H1 (cell line): Measurements from ENCODE around the gene CISD2. TPM values are rescaled to one million over a fixed set of nuclear protein-coding genes. Genes with fewer than 3 reads are reported as not detected.

Experiments used
- BACH1 ChIP-seq: IDR thresholded peaks from 2 replicates; pipeline ENCODE4 v1.6.1; 2012; ENCODE audit warnings: low read length, improper control_type of control experiment
- BRCA1 ChIP-seq: IDR thresholded peaks from 2 replicates; pipeline ENCODE4 v1.6.1; 2012; ENCODE audit warnings: low read depth, low read length, improper control_type of control experiment
- CHD2 ChIP-seq: IDR thresholded peaks from 2 replicates; pipeline ENCODE4 v1.6.1; 2012; ENCODE audit warnings: low read length, improper control_type of control experiment
- CREB1 ChIP-seq: IDR thresholded peaks from 2 replicates; pipeline ENCODE4 v1.6.1; 2012; ENCODE audit warnings: inconsistent platforms
- NANOG ChIP-seq: IDR thresholded peaks from 2 replicates; pipeline ENCODE4 v1.6.1; 2011; ENCODE audit warnings: low read length, low read depth, mild to moderate bottlenecking, inconsistent platforms; ENCODE audit not compliant: insufficient read depth, poor library complexity, severe bottlenecking
- SIRT6 ChIP-seq: IDR thresholded peaks from one replicate; pipeline ENCODE4 v1.7.1; 2012; ENCODE audit warnings: low read length, inconsistent platforms
- SP1 ChIP-seq: IDR thresholded peaks from 2 replicates; pipeline ENCODE4 v1.6.1; 2011; ENCODE audit warnings: low read depth, low read length
- SUZ12 ChIP-seq: fragments of 200-600 bp; sonication (generic); IDR thresholded peaks from 2 replicates; pipeline ENCODE4 v1.6.1; 2012; ENCODE audit warnings: mild to moderate bottlenecking, inconsistent platforms, low read length, moderate library complexity, mixed read lengths
- YY1 ChIP-seq: IDR thresholded peaks from 2 replicates; pipeline ENCODE4 v1.6.1; 2011; ENCODE audit warnings: low read depth, mild to moderate bottlenecking, low read length
- polyA plus RNA-seq, 7 experiments: library from polyadenylated mRNA; depleted of rRNA in 3 of 7; stranded (reverse) in 5 of 7; unstranded in 2 of 7; fragments of >200 nt in 5 of 7; fragments of 200-250 nt in 2 of 7; gene quantifications; 1 replicate in 5 of 7; 2 replicates in 1 of 7; 4 replicates in 1 of 7; pipeline versions ENCODE4 v1.2.1 to v1.2.3, GENCODE V29; 2011 to 2013; ENCODE audit warnings: missing spikeins in 2 of 7, mixed read lengths in 2 of 7
- total RNA-seq: library from RNA; stranded (reverse); fragmentation: NEBNext Ultra II Directional; extraction: Animal tissue kit (Norgen Biotek cat#: 25700); gene quantifications from 2 replicates; pipeline ENCODE4 v1.2.1, GENCODE V29; 2021
- TF ChIP-seq, protein P1 (sequence below): IDR thresholded peaks from 2 replicates; pipeline ENCODE4 v1.6.1; 2011; ENCODE audit warnings: low read length, improper control_type of control experiment

The CISD2 gene
- total and polyA plus RNA-seq, 2 of the 8 experiments (the other 6 are each of a cell fraction or from before 2014, with no cell fraction given), result 23.7 to 48.3 TPM

DNA sequence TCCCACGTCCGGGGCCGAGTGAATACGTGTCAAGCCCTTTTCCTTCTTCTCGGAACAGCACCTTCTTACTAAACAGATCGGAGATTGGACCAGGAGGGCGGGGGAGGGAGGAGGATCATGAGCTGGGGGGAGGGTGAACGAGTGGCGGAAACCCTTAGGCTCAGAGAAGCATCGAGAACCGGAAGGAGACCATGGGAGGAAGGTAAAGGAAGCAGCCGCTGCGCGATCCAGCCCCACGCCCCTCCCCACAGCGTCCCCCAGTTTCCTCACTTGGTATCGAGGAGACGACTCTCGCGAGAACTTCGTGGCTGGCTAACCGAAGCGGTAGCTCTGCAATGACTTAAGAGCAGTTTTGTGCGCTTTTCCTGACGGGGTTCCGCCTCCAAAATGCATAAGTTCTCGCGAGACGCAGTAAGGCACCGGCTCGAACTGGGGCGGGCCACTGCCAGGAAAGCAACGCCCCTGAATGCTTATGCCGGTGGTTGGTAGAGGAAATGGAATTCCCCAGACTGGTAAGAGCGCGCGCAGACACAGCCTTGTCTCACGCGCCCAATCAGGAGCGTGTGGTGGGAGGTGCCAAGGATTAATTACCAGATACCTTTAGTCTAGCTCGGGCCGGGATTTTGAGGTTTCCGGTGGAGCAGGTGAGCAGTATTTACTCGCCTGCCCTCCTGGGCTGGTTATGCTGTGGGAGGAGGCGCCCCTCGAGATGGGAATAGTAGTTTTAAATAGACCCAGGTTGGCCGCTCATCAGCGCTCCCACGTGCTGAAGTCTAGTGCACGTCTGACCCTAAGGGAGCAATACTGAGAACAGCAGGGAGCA, 40.9 kb upstream of the CISD2 start (continued):
- TF ChIP-seq NANOG, result peak; percentile 6
- peak; percentile 56; the same call in 1 of the 2 replicates for TF ChIP-seq SP1
- no peak for TF ChIP-seq SIRT6
- peak; percentile 68 for TF ChIP-seq BACH1
- peak; percentile 12 for TF ChIP-seq CREB1
- TF ChIP-seq, protein P1, sequence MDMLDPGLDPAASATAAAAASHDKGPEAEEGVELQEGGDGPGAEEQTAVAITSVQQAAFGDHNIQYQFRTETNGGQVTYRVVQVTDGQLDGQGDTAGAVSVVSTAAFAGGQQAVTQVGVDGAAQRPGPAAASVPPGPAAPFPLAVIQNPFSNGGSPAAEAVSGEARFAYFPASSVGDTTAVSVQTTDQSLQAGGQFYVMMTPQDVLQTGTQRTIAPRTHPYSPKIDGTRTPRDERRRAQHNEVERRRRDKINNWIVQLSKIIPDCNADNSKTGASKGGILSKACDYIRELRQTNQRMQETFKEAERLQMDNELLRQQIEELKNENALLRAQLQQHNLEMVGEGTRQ, result 0 out of 2 replicates have a peak, but pooled peaks have one; percentile 34
- TF ChIP-seq SUZ12, result no peak
- peak; percentile 99 for TF ChIP-seq CHD2
- TF ChIP-seq YY1, result no peak
- TF ChIP-seq BRCA1, result peak; percentile 93
